Kidney epithelial cell (primary cell): ENCODE measurements around the gene CENPO. TPM values are rescaled to one million over a fixed set of nuclear protein-coding genes. Genes with fewer than 3 reads are reported as not detected.

Experiments
- DNase-seq: peaks from one replicate; pipeline ENCODE4 v3.0.0-alpha.2; 2010; ENCODE audit warnings: low read depth
- H3K27me3 ChIP-seq: 2 replicates; pipeline ENCODE4 v1.6.0; 2011; ENCODE audit warnings: low read length; ENCODE audit not compliant: control insufficient read depth, insufficient read depth
- H3K36me3 ChIP-seq: 2 replicates; pipeline ENCODE4 v1.5.1; 2011; ENCODE audit warnings: low read length; ENCODE audit not compliant: control insufficient read depth, insufficient read depth
- H3K4me3 ChIP-seq: 2 replicates; pipeline ENCODE4 v1.5.1; 2011; ENCODE audit warnings: low read depth, mild to moderate bottlenecking, control low read depth, low read length
- CTCF ChIP-seq: IDR thresholded peaks from 2 replicates; pipeline ENCODE4 v1.5.1; 2011; ENCODE audit warnings: mild to moderate bottlenecking, moderate library complexity, low read length, control low read depth, inconsistent platforms; ENCODE audit not compliant: insufficient read depth, poor library complexity, severe bottlenecking
- total RNA-seq: library from RNA; depleted of rRNA; stranded (reverse); fragments of >200 nt; gene quantifications from 2 replicates; pipeline ENCODE4 v1.2.3, GENCODE V29; 2015

The CENPO gene
- total RNA-seq, 1 donor from 2014 or later = 10.9 TPM

DNA sequence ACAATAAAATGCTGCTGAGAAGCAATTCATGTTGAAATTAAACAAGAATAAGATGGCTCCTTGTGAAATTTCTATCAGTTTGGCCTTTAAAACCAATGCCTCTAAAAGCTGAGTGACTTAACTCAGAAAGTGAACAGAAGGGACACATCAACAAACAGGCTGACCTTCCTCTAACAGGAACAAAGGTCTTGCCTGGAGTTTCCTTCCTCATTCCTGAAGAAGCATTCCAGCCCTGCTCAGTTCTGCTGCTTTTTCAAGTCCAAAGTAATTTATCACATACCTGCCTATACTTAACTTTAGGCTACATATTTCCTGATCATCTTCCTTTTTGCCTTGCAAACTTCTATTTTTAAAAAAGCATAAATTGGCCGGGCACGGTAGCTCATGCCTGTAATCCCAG lies 14.1 kb upstream of the CENPO start:
- no peak for DNase-seq
- no peak for TF ChIP-seq CTCF

GRCh38 chr2:24783641-24784040 lies 9.6 kb upstream of the CENPO start:
- DNase-seq = no peak

More for the DNA sequence above, 14.1 kb upstream of the CENPO start:
- no peaks in the 10 kb centered on the region for H3K36me3 ChIP-seq
- no peaks in the 10 kb centered on the region for H3K27me3 ChIP-seq
- no peak overlapping the region for H3K4me3 ChIP-seq

DNA sequence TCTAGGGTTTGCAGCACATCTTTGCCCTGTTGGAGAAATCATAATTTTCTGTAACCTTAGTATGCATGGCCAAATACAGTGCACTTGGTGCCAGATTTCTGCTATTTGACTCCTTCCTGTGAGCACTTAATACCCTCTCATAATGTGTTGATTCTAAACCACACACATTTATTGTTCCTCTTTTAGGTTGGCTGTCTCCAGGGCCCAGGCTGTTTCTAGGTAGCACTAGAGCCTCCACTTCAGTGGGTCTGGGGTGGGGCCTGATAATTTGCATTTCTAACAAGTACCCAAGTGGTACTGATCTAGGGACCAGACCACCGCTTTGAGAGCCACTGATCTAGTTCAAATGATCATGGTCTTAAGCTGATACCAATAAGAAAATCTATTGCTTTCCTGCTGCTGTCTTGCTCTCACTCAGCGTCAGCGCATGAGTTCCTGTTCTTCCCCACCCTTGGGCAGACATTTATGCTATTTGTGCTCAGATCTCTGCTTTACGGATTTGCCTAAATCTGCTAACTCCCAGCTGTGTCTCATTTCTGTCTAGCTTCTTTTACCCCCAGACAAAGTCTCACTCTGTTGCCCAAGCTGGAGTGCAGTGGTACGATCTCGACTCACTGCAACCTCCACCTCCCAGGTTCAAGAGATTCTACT lies 7.4 kb upstream of the CENPO start:
- DNase-seq = no peak
- Histone ChIP-seq H3K4me3 (no peak overlapping the region), H3K27me3 (no peaks in the 10 kb centered on the region), H3K36me3 (no peaks in the 10 kb centered on the region)
- no peak for TF ChIP-seq CTCF

More at GRCh38 chr2:24783641-24784040, 9.6 kb upstream of the CENPO start:
- TF ChIP-seq CTCF = no peak
- Histone ChIP-seq H3K4me3 (no peak overlapping the region), H3K36me3 (no peaks in the 10 kb centered on the region), H3K27me3 (no peaks in the 10 kb centered on the region)

DNA sequence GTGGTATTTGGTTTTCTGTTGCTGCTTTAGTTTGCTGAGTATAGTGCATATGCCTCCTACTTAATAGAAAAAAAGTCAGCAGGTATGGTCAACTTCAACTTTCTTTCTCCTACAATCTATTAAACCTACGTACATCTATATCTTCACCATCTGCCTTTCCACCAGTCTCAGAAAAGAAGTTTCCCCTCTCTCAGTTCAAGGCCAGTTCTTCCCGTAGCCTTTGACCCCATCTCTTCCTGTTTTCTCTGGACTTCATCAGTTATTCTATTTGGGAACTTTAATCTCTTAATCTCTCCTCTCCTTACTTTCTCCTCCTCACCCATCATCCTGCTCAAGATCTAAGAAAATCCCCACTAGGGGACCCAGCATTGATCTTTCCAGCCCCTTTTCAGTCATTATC lies 5.7 kb upstream of the CENPO start:
- Histone ChIP-seq H3K4me3 (no peak overlapping the region), H3K36me3 (no peaks in the 10 kb centered on the region), H3K27me3 (no peaks in the 10 kb centered on the region)
- DNase-seq = no peak
- TF ChIP-seq CTCF = no peak

- Histone ChIP-seq H3K27me3 (no peaks in the 10 kb centered on the region), H3K4me3 (no peak overlapping the region), H3K36me3 (no peaks in the 10 kb centered on the region)
- DNase-seq = no peak
- TF ChIP-seq CTCF = no peak
Observed at GRCh38 chr2:24788816-24789215, 4.4 kb upstream of the CENPO start.

DNA sequence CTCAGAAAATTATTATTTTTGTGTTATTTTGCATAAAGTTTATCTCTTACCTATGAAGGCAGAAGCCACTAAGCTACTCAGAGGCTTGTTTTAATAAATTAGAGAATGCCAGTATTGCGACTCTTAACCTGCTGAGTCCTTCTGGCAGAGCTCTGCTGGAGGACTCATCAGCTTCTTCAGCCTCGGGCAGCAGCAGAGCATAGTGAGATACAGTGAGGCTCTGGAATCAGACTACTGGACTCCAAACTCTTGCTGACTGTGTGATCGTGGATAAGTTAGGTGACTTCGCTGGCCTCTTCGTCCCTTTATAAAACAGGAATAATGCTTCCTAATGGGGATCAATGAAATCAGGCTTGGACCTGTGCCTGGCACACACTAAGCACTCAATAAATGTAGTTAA lies 1.8 kb upstream of the CENPO start:
- no peaks in the 10 kb centered on the region for H3K27me3 ChIP-seq
- TF ChIP-seq CTCF = no peak
- DNase-seq = no peak
- H3K4me3 ChIP-seq = no peak overlapping the region
- H3K36me3 ChIP-seq = no peaks in the 10 kb centered on the region
